SK-N-SH (cell line): ENCODE data around the gene LRRC56. TPM values are rescaled to one million over a fixed set of nuclear protein-coding genes. Genes with fewer than 3 reads are reported as not detected.

Source experiments
- CTCF ChIA-PET: fragments of 300-600, 350-600 bp; formaldehyde crosslinking; extraction: SDS; loops from one replicate; lab custom pipeline; 2021; lab: Yijun Ruan, JAX
- POLR2A ChIA-PET: fragments of 350-600 bp; sonication (Branson Sonifier 250); formaldehyde crosslinking; extraction: SDS; loops from one replicate; lab custom pipeline; 2020; ENCODE audit warnings: antibody characterized with exemption, inconsistent platforms; lab: Yijun Ruan, JAX
- DNase-seq: peaks from one replicate; pipeline ENCODE4 v3.0.0; 2012
- H2AFZ ChIP-seq: fragments of 200-600 bp; sonication (generic); 2 replicates; pipeline ENCODE4 v1.8.1; 2016; ENCODE audit warnings: antibody characterized with exemption, mild to moderate bottlenecking, low read depth
- H3F3A ChIP-seq: fragments of 200-600 bp; sonication (generic); replicated peaks from 2 replicates; pipeline ENCODE3; 2016; ENCODE audit warnings: antibody characterized with exemption, mild to moderate bottlenecking; ENCODE audit not compliant: insufficient read depth
- H3K27ac ChIP-seq, 2 experiments: fragments of 200-500 bp in 1 of 2; fragments of 200-600 bp in 1 of 2; sonication (Bioruptor generic) in 1 of 2; sonication (generic), shearing (Covaris generic) in 1 of 2; 2 replicates each; pipeline versions ENCODE4 v1.5.1 to v1.6.1; 2014 to 2016; ENCODE audit warnings: low read depth in 2 of 2, inconsistent platforms in 1 of 2, low read length in 1 of 2, mild to moderate bottlenecking in 1 of 2, mixed read lengths in 1 of 2
- H3K27me3 ChIP-seq: fragments of 200-600 bp; sonication (generic), shearing (Covaris generic); 2 replicates; pipeline ENCODE4 v1.6.1; 2016; ENCODE audit warnings: mixed run types; ENCODE audit not compliant: insufficient read depth
- H3K36me3 ChIP-seq, 2 experiments: fragments of 200-500 bp in 1 of 2; fragments of 200-600 bp in 1 of 2; sonication (Bioruptor generic) in 1 of 2; sonication (generic) in 1 of 2; replicated peaks in 1 of 2; 2 replicates each; pipeline versions ENCODE3 to v1.5.1; 2014 to 2016; ENCODE audit warnings: low read length in 1 of 2, mild to moderate bottlenecking in 1 of 2; ENCODE audit not compliant: insufficient read depth in 2 of 2, control insufficient read depth in 1 of 2
- H3K4me1 ChIP-seq, 2 experiments: fragments of 200-500 bp in 1 of 2; fragments of 200-600 bp in 1 of 2; sonication (Bioruptor generic) in 1 of 2; sonication (generic), shearing (Covaris generic) in 1 of 2; 2 replicates each; pipeline versions ENCODE4 v1.5.1 to v1.6.1; 2014 to 2016; ENCODE audit warnings: low read depth in 1 of 2, low read length in 1 of 2, mixed run types in 1 of 2; ENCODE audit not compliant: insufficient read depth in 2 of 2, control insufficient read depth in 1 of 2
- H3K4me2 ChIP-seq: fragments of 200-600 bp; sonication (generic), shearing (Covaris generic); 2 replicates; pipeline ENCODE4 v1.6.1; 2017; ENCODE audit warnings: mixed run types
- H3K4me3 ChIP-seq, 2 experiments: fragments of 200-500 bp in 1 of 2; fragments of 200-600 bp in 1 of 2; sonication (Bioruptor generic) in 1 of 2; sonication (generic), shearing (Covaris generic) in 1 of 2; 2 replicates each; pipeline versions ENCODE4 v1.5.1 to v1.8.1; 2014 to 2016; ENCODE audit warnings: low read depth in 2 of 2, inconsistent platforms in 1 of 2, low read length in 1 of 2, mild to moderate bottlenecking in 1 of 2, mixed read lengths in 1 of 2, moderate library complexity in 1 of 2
- H3K79me2 ChIP-seq: fragments of 200-600 bp; sonication (generic); 2 replicates; pipeline ENCODE4 v1.8.1; 2017; ENCODE audit warnings: mild to moderate bottlenecking; ENCODE audit not compliant: insufficient read depth
- H3K9ac ChIP-seq: fragments of 200-600 bp; sonication (generic); 2 replicates; pipeline ENCODE4 v1.6.1; 2017; ENCODE audit warnings: mixed run types
- H3K9me2 ChIP-seq: fragments of 200-600 bp; sonication (generic); 2 replicates; pipeline ENCODE4 v1.6.1; 2017; ENCODE audit warnings: mixed run types
- H3K9me3 ChIP-seq: fragments of 200-600 bp; sonication (generic); 2 replicates; pipeline ENCODE4 v1.6.1; 2017; ENCODE audit warnings: mixed run types, mild to moderate bottlenecking, moderate library complexity
- H4K20me1 ChIP-seq: fragments of 200-600 bp; sonication (generic); 2 replicates; pipeline ENCODE4 v1.6.1; 2017; ENCODE audit warnings: mild to moderate bottlenecking, mixed run types; ENCODE audit not compliant: insufficient read depth
- CHD2 ChIP-seq: fragments of 150-350 bp; IDR thresholded peaks from 2 replicates; pipeline ENCODE4 v1.6.1; 2018; ENCODE audit warnings: low read length; ENCODE audit not compliant: partially characterized antibody
- CTCF ChIP-seq: fragments of 200-600 bp; sonication (generic); IDR thresholded peaks from 2 replicates; pipeline ENCODE4 v1.6.1; 2017; ENCODE audit warnings: antibody characterized with exemption, mild to moderate bottlenecking, moderate library complexity
- EP300 ChIP-seq, 2 experiments: IDR thresholded peaks; 2 replicates each; pipeline versions ENCODE4 v1.4.0 to v1.6.1; 2012; ENCODE audit warnings: borderline replicate concordance in 1 of 2, low read depth in 1 of 2, low read length in 1 of 2
- EZH2phosphoT487 ChIP-seq: fragments of 200-600 bp; sonication (generic); IDR thresholded peaks from 2 replicates; pipeline ENCODE4 v1.6.1; 2017; ENCODE audit warnings: low read depth, mixed run types, mild to moderate bottlenecking, antibody characterized with exemption, moderate library complexity, borderline replicate concordance
- FOSL2 ChIP-seq: IDR thresholded peaks from 2 replicates; pipeline ENCODE4 v1.4.0; 2012; ENCODE audit warnings: low read depth, mild to moderate bottlenecking, moderate library complexity, borderline replicate concordance
- FOXM1 ChIP-seq: IDR thresholded peaks from 2 replicates; pipeline ENCODE4 v1.4.0; 2012; ENCODE audit warnings: low read depth, mild to moderate bottlenecking
- GABPA ChIP-seq: IDR thresholded peaks from 2 replicates; pipeline ENCODE4 v1.4.0; 2012; ENCODE audit warnings: low read depth, mild to moderate bottlenecking
- GATA2 ChIP-seq: sonication (generic); formaldehyde crosslinking; IDR thresholded peaks from 2 replicates; pipeline ENCODE4 v1.5.0; 2020; ENCODE audit warnings: mild to moderate bottlenecking, missing genetic modification reagents
- JUND ChIP-seq: IDR thresholded peaks from 2 replicates; pipeline ENCODE4 v1.4.0; 2012
- MAX ChIP-seq: IDR thresholded peaks from 2 replicates; pipeline ENCODE4 v1.4.0; 2012; ENCODE audit warnings: low read depth
- MEF2A ChIP-seq: IDR thresholded peaks from 2 replicates; pipeline ENCODE4 v1.4.0; 2012; ENCODE audit warnings: low read depth, borderline replicate concordance
- MXI1 ChIP-seq: IDR thresholded peaks from 2 replicates; pipeline ENCODE4 v1.6.1; 2012; ENCODE audit warnings: mild to moderate bottlenecking, low read depth, low read length, improper control_type of control experiment
- NFIC ChIP-seq: IDR thresholded peaks from 2 replicates; pipeline ENCODE4 v1.4.0; 2012; ENCODE audit warnings: borderline replicate concordance
- PBX3 ChIP-seq: IDR thresholded peaks from 2 replicates; pipeline ENCODE4; 2012
- POLR2AphosphoS5 ChIP-seq: IDR thresholded peaks from 2 replicates; pipeline ENCODE4 v1.6.1; 2012; ENCODE audit warnings: low read depth, low read length
- RCOR1 ChIP-seq: fragments of 150-350 bp; IDR thresholded peaks from 2 replicates; pipeline ENCODE4 v1.6.1; 2017; ENCODE audit warnings: antibody characterized with exemption, low read length
- REST ChIP-seq: IDR thresholded peaks from 2 replicates; pipeline ENCODE4 v1.6.1; 2012; ENCODE audit warnings: mild to moderate bottlenecking, low read depth, low read length, moderate library complexity
- RXRA ChIP-seq: IDR thresholded peaks from 2 replicates; pipeline ENCODE4 v1.4.0; 2012; ENCODE audit warnings: low read depth, mild to moderate bottlenecking, borderline replicate concordance
- SIN3A ChIP-seq: IDR thresholded peaks from 2 replicates; pipeline ENCODE4 v1.6.1; 2012; ENCODE audit warnings: low read depth, mild to moderate bottlenecking, low read length, moderate library complexity, borderline replicate concordance
- TEAD4 ChIP-seq: IDR thresholded peaks from 2 replicates; pipeline ENCODE4 v1.4.0; 2012; ENCODE audit warnings: mild to moderate bottlenecking, borderline replicate concordance; ENCODE audit not compliant: insufficient read depth
- USF2 ChIP-seq: fragments of 150-350 bp; IDR thresholded peaks from 2 replicates; pipeline ENCODE4 v1.6.1; 2017; ENCODE audit warnings: antibody characterized with exemption, low read length, low read depth, borderline replicate concordance
- YY1 ChIP-seq: IDR thresholded peaks from 2 replicates; pipeline ENCODE4 v1.4.0; 2012; ENCODE audit warnings: low read depth, mild to moderate bottlenecking
- WGBS: methylation state at CpG from one replicate; pipeline ENCODE4 v1.1.6; 2017; ENCODE audit warnings: low lambda C conversion rate; 5-methylcytosine and 5-hydroxymethylcytosine counted together
- polyA plus RNA-seq, 3 experiments: library from polyadenylated mRNA; depleted of rRNA; stranded (reverse); fragments of >200 nt; gene quantifications; 2 replicates each; pipeline ENCODE4 v1.2.3, GENCODE V29; 2012

LRRC56 gene
- polyA plus RNA-seq, 1 of the 3 experiments (the other 2 are of a cell fraction) = 1.2 TPM

GRCh38 chr11:590997-591396, 53.7 kb downstream of the LRRC56 start:
- Histone ChIP-seq H3K36me3 (peaks cover 46 to 72% of the 10 kb centered on the region in 2 experiments), H4K20me1 (peaks cover 54% of the 10 kb centered on the region), H3K79me2 (peaks cover 57% of the 10 kb centered on the region), H3K9me2 (no peaks in the 10 kb centered on the region), H3K9me3 (no peaks in the 10 kb centered on the region), H3K4me3 (no peak overlapping the region), H3F3A (peaks cover 12% of the 10 kb centered on the region), H3K4me2 (no peak overlapping the region), H2AFZ (no peak overlapping the region), H3K27ac (no peak overlapping the region), H3K9ac (no peak overlapping the region), H3K27me3 (no peaks in the 10 kb centered on the region), H3K4me1 (no peaks in the 10 kb centered on the region)
- no peak for DNase-seq
- POLR2A ChIA-PET = interaction anchor here (0.6 kb wide), 1 partner anchor 337 kb away, joined by 3 read pairs; no protein-coding TSS in a partner anchor
- 82% methylated on average over 11 of the region's 11 CpGs for WGBS
- no peak for TF ChIP-seq MEF2A
- TF ChIP-seq FOXM1 = no peak
- TF ChIP-seq PBX3 = no peak
- no peak for TF ChIP-seq JUND
- TF ChIP-seq TEAD4 = no peak
- no peak for TF ChIP-seq RCOR1
- no peak for TF ChIP-seq FOSL2
- TF ChIP-seq MAX = no peak
- TF ChIP-seq RXRA = no peak
- no peak for TF ChIP-seq SIN3A
- TF ChIP-seq MXI1 = no peak
- no peak for TF ChIP-seq CHD2
- TF ChIP-seq GATA2 (CRISPR knock-in tag) = no peak
- TF ChIP-seq POLR2AphosphoS5 = no peak
- TF ChIP-seq NFIC = no peak
- no peak for TF ChIP-seq EP300 (IDR thresholded peaks at IDR 0.05; ENCODE audit: borderline replicate concordance in 1 of 2, low read depth in 1 of 2, low read length in 1 of 2)
- TF ChIP-seq USF2 = no peak
- CTCF ChIA-PET = interaction anchor here (0.6 kb wide), 1 partner anchor 36 kb away, joined by 4 read pairs; no protein-coding TSS in a partner anchor

GRCh38 chr11:592501-592900, 55.2 kb downstream of the LRRC56 start:
- Histone ChIP-seq H4K20me1 (peaks cover 48% of the 10 kb centered on the region), H3K36me3 (peaks cover 42 to 72% of the 10 kb centered on the region in 2 experiments)
- over 99% methylated on average over 21 of the region's 22 CpGs for WGBS
- no peak for TF ChIP-seq EP300 (IDR thresholded peaks at IDR 0.05; ENCODE audit: borderline replicate concordance in 1 of 2, low read depth in 1 of 2, low read length in 1 of 2)
- TF ChIP-seq MAX = no peak
- no peak for TF ChIP-seq EZH2phosphoT487
- no peak for TF ChIP-seq GABPA
- TF ChIP-seq CTCF = no peak
- no peak for TF ChIP-seq REST
- TF ChIP-seq YY1 = no peak

More at GRCh38 chr11:592501-592900, 55.2 kb downstream of the LRRC56 start:
- no peaks in the 10 kb centered on the region for H3K27me3 ChIP-seq
- no peak overlapping the region for H3K27ac ChIP-seq
- H3K9me3 ChIP-seq = no peaks in the 10 kb centered on the region
- no peak for DNase-seq
- H3K9me2 ChIP-seq = no peaks in the 10 kb centered on the region
- no peak overlapping the region for H3K4me3 ChIP-seq
- CTCF ChIA-PET = no interaction called here
- peaks cover 10% of the 10 kb centered on the region for H3F3A ChIP-seq
- H3K4me2 ChIP-seq = no peak overlapping the region
- H3K9ac ChIP-seq = no peak overlapping the region
- POLR2A ChIA-PET = no interaction called here
- H3K79me2 ChIP-seq = peaks cover 51% of the 10 kb centered on the region
- no peaks in the 10 kb centered on the region for H3K4me1 ChIP-seq
- no peak overlapping the region for H2AFZ ChIP-seq
